HG03342 (cell line): ENCODE data around the gene NRXN3.
"Not testable (repeated sequence)": the region's sequence is repeated elsewhere in the genome, so short reads cannot be mapped to it uniquely, and the experiment has no call there.

Experiments
- ATAC-seq: cut with Tn5 transposase; IDR thresholded peaks from one replicate; pipeline ENCODE4 v1.9.1; 2021; ENCODE audit warnings: mild to moderate bottlenecking, moderate library complexity; ENCODE audit not compliant: unreplicated experiment

NRXN3 gene

DNA sequence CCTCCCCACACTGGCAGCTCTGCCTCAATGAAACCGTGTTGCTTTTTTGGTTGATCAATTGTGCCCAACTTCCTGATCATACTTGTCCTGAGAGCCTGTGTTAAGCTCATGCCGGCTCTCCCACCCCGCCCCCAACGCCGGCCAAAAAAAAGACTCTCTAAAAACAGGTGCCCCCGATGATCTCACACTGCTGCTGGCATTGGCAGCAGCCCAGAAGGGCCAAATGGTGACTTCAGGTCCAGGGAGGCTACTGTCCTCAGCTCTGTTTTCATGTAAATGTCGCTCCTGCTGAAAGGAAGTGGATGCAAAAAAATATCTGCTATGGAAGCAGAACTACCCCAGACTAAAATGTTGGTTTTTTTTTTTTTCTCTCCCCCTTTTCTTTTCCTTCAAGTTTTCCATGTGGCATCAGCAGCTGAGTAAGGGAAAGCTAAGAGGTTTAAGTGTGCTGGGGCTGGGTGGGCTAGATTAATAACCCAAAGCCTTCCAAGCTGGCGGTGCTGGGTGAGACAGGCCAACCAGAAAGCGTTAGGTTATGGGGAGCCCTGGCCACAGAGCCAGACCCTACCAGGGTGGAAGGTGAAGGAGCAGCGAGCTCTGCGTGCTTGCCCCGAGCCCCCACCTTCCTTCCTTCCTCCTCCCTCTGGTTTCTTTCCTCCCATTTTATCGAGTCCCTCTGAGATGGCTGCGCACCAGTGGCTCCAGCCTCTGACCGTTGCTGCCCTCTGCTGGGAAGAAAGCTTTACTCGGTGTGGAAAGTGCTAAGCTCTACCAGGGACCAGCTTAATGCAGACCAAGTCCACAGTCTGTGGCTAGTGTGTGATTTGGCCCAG is 396.1 kb downstream of the NRXN3 start:
- peak; percentile 97 for ATAC-seq

DNA sequence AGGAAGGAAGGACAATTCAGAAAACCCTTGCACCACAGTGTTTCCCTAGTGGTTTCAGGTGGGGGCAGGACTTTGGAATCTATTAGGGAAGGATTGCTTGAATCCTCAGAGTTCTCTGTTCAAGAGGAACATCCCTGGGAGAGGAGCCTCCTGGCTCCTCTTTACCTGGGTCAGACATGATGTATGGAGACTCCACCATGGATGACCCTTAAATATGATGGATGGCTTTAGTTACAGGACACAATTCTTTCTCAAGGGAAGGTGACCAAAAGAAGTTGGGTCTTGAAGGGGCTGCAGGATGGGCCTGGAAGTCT is 396.6 kb downstream of the NRXN3 start:
- peak; percentile 14 for ATAC-seq

DNA sequence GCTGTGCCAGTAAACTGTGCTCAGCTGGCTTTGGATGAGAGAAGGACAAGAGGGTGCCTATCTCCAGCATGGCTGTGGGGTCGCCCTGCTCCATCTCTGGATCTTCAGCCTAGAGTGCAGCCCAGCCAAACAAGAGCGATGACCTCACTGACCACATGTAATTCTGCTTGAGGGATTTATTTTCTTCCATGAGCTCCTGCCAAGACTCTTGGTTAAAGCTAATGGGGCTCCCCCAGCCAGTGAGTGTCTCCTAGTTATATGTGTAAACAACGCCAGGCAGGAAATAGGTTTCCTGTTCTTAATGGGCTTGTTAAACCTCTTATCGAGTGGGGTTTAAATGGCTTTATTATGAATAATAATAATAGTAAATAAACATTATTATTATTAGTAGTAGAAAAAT is 397.2 kb downstream of the NRXN3 start:
- no peak for ATAC-seq

DNA sequence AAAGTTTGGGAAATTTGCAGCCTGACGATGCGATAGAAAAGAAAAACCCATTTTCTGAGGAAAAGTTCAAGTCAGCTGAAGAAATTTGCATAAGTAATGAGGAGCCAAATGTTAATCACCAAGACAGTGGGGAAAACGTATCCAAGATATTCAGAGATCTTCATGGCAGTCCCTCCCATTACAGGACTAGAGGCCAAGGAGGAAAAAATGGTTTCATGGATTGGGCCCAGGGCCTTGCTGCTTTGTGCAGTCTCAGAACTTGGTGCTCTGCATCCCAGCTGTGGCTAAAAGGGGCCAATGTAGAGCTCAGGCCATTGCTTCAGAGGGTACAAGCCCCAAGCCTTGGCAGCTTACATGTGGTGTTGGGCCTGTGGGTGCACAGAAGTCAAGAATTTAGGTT is 403.6 kb downstream of the NRXN3 start:
- ATAC-seq = not testable (repeated sequence)

DNA sequence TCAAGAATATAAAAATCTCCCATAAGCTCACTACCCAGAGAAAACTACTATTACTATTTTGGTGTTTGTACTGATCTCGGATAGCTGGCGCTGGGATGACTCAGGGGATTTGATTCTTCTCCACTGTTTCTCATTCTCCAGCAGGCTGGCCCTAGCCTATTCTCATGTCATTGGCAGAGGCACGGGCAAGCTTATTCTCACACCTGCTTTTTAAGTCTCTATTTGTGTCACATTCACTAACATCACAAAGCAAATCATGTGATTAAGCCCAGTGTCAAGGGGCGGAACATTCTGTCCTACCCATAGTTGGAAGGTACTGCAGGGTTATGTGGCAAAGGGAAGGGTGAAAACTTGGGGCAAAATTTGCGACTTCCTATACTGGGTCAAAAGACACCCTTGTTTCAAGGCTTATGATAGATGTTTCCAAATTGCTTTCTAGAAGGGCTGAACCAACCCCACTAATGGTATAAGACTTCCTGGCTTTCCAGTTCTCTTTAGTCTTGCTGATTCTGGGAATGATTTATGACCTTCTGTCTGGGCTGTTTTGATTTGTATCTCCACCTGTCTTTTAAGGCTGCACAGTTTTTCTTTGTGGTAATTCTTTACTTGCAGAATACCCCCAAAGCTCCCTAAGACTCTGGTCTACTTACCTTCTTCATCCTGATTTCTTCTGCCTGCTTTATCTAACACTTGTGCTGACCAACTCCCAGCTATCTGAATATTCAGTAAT is 406.4 kb downstream of the NRXN3 start:
- no peak for ATAC-seq

DNA sequence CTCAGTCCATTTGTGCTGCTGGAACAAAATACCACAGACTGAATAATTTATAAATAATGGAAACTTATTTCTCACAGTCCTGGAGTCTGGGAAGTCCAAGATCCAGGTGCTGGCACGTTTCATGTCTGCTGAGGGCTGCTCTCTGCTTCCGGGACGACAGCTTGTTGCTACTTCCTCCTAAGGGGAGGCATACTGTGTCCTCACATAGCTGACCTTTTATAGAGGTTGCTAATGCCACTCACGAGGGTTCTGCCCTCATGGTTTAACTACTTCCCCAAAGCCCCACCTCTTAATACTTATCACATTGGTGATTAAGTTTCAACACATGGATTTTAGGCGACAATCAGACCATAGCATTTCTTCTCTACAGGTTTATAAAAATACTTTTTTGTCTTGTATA is 411.1 kb downstream of the NRXN3 start:
- ATAC-seq = no peak

DNA sequence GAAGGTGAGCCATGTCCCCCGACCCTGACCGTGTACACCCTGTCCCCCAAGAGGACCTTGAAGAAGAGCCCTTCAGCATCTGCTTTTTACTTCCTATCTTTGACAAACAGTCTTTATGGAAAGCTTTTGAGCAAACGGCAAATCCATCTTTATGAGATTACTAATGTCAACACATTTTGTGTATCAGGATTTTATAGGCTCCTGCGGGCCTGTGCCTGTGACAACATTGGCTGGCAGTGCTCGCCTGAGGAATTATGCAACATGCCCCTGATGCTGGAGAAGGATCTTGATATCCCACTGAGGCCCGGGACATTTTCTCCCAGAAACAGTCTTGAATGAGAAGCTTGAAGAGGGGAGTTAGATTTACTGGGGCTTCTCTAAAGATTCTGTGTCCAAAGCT is 416.5 kb downstream of the NRXN3 start:
- ATAC-seq = no peak

DNA sequence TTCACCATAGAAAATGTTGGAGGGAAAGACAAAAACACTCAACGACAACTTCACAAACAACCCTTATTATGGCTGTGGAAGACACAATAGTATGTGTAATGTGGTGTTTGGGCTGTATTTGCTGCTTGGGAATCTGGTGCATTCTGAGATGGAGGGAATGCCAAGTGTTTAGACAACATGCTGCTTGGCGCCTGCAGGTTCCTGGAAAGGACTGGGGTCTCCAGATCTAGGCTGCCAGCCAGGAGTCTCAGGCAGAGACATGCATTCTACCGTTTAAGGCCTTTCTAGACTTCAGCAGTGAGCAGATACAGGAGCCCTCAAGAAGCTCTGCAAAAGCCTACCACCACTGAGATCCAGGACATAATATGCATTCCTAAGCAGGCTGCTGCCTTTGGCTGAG is 418.7 kb downstream of the NRXN3 start:
- no peak for ATAC-seq

DNA sequence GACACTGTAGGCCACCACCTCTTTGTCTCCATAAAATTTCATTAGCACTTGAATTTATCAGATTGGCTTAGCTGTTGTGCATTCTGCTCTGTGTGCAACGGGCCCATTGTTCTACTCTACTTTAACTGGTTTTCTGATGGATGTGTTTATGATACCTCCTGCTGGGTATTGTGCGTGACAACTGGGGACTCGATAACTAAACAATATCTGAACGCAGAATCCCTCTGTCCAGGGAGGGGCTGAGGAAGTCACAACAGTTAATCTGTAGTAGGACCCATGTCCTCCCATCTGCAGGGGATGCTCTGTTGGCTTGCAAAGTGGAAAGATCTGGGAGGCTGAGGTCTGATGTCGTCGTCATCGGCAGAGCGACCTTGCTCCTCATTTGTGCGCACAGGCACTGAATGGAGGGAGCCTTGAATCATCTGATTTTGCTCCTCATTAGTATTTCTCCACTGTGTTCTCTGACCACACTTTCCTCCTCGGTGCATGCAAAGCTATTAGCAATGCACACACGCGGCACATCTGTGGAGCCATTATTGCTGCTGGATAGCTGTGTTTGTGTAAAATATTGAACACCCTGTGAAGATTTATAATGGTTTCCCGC is 422.5 kb downstream of the NRXN3 start:
- no peak for ATAC-seq

DNA sequence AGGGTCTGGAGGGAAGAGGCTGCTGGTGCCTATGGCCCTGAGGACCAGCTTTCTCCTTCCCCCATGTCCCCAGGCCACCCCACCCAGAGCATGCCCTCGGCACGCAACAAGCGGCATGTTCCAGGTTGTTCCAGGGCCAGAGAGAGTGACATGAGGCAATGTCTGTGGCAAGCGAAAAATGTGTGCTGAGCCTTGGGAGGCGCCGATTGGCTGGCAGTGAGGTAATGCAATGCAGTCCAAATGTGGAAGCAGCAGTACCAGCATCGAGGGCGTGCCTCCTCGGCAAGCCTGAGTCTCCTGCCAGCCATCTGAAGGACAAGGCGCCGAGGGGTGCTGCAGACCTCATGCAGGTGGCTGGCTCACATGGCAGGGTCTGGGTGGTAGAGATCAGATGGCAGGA is 423.8 kb downstream of the NRXN3 start:
- no peak for ATAC-seq

DNA sequence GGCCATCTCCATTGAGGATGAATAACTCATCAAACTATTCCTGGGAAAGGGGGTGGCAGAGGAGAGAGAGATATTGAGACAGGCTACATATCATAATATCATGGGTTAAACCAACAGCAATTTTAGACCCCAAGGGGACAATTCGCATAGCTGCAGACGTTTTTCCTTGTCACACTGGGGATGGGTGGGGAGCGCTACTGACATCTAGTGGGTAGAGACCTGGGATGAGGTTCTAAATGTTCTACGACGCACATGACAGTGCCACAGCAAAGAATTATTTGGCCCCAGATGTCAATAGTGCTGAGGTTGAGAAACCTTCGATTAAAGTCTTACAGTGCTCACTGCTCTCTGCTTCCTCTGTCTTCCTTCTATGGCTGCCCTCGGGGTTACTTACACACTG is 425.6 kb downstream of the NRXN3 start:
- ATAC-seq = no peak

DNA sequence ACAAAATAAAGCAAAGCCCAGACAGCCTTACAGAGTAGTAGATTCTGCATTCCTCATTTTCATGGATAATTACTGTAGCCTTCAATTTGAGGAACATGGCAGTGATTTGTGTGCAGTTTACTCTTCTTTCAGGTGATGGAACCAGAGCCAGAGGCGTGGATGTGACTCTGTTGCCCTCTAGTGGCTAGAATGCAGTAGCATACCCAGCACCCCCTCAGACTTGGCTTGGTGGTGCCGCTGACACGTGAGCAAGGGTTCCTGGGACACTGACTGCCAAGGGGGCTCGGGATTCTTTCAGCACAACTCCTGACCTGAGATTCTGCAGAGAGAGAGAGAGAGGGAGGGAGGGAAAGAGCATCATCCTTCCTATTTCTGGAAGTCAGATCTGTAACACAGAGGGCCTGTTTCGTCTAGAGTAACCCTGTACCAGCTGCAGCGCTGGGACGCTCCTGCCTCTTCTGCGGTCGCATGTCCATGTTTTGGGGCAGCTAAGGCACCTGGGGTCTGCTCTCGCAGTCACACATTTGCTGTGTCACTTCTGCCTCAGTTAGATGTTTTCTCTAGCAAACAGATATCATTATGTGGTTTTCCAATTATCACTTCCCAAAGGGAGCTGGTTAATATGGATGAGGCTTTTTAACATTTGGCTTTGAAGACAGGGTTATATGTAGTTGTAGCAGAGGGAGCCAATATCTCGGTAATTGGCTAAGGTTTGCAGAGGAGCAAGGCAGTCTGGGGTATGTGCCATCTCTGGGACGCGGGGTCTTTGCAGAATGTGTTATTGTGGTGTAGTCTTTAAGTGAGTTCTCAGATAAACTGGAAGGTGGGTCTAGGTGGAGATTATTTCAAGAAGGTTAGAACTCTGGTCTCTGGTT is 428.1 kb downstream of the NRXN3 start:
- peak; percentile 97 for ATAC-seq

DNA sequence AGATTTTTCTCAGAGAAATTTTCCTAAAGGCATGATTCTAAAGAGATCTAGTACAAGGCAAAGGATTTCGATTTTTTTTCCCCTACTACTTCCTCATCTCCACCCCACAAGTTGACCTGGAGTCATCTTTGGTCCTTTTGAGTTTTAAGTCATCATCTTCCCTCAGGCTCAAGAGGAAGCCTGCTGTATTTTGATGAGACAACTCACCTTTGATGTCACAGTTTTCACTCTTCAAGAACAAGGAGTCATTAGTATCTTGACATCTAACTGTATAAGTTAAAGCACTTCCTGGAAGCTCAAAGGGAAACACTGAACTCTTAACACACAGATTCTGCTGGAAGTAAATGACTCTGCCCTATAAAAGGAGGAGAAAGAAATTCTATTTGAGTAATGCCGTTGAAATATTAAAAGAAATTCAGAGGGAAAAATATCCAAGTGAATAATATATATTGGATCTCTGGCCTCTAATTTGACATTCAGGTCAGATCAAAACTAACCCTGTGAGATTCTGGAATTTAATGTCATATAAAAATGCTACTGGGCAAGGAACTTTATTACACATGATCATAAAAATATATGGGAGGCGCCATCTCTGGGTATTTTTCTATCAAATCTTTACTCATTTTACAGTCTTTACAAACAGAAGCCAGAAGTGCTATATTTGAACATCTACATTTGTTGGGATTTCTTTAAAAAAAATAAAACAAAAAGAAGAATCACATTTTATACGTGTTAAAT is 435.0 kb downstream of the NRXN3 start:
- ATAC-seq = no peak

DNA sequence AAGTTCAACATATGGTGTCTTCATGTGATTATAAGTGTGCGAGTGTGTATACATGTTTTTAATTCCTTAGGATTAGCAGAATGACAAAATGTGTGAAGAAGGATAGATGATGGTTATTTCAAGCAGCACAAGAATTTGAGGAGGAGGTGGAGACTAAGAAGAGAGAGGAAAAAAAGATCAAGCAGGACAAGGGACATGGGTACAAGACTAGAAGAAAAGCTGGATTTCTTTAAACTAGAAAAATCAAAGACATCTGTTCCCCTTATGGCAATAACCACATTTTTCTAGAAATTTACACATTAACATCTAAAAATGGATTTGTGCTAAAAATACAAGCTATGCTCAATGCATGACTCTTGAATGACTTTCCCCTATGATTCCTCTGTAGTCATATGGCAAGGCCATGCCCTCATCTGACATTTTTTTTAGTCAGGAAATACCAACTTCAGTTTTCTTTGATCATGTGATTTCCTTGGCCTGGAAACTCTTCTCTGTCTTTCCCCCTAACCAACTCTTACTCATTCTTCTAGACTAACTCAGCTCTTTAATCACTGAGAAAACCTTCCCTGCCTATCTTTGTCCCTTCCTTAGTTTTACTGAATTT is 435.8 kb downstream of the NRXN3 start:
- no peak for ATAC-seq

DNA sequence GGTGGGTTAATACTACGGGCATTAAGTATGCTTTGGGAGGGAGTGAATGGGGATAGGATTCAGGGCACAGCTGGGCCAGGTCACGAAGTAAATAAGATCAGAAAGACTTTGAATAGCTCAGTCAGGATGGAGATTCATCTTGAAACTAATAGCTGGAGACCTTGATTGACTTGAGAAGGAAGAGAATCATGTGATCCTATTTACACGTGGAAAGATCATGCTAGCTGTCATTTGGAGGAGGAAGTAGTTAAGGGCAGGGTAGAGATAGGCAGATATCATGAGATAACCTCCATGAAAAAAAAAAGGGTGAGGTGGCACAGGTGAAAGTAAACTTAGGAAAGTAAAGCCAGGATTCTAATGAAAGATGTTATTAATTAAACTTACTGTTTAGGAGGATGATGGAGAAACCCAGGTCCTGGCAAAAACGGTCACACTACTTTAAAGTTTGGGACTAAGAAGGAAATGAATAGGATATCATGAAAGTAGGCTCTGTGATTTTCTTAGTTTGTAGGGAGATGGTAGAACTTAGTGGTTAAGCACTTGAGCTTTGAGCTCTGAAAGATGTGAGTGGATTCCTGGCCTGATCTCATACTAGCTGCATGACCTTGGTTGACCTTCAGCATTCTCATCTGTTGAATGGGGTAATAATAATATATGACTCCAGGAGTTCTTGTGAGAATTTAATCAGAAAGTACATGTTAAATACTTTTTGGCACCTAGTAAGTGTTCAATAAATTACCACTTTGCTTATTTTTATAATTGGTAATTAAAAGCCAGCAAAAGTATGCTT is 439.0 kb downstream of the NRXN3 start:
- no peak for ATAC-seq

DNA sequence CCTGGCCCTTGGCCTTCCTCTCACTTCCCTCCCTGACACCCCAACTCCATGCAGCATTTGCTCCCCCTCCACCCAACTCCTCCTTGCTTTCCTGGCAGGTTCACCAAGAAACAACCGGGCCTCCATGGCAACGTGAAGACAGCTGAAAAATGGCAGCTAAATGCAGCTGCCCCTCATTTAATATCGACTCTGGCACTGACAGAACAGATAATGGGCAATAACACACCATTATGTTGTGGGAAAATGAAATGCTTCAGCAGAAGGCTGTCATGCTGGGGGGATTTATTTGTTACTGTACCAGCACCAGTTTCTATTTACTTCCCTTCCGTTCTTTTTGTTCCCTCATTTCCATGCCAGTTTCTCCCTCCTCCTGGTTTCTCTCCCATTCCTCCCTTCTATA is 440.8 kb downstream of the NRXN3 start:
- no peak for ATAC-seq

DNA sequence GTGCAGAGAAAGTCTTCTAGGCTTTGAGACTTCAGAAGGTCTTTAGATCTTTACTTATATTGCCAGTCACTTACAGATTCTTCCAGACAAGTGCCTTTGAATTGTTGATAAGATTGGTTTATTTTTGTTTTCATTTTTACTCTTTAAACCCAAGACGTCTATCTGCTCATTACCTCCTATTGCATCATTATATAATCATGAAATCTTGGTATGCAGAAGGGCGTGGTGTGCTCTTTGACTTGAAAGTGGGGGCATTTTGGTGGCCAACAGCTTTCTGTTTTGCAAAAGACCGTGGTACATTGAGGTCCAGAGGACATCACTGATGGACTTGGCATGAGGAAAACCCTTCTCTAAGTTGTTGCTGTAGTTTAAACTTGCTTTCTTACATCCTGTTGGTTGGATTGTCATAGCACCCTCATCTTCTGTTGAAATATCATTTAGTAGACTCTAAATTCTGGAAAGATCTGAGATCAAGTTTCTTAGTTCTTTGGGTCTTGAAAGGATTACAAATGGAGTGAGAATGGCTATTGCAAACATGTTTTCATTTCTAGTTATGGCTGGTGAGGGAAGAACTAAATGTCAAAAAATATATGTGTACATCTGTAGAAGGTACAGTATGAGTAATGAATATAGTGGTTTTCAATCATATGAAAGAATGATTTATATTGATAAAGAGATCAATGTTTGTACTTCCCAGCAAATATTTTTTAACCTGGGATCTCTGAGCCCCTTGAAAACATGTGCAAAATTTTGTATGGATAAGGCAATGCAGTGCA is 441.8 kb downstream of the NRXN3 start:
- no peak for ATAC-seq

DNA sequence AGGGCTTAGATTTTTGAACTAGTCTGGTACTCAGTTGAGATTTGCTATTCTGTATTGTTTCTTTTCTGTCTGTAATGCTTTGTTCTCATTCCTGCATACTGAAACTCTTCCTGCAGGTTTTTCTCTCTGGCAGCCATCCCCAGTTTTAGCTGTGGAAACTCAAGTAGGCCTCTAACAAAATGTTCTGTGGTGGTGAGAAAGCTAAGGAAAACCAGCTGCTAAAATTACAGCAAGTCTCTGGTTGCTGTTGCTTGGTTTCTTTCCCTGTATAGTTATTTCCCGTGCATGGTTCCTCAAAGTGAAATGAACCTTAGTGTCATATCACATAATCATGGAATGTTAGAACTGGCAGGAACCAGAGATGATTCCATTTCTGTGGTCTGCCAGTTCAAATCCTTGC is 442.5 kb downstream of the NRXN3 start:
- ATAC-seq = no peak

DNA sequence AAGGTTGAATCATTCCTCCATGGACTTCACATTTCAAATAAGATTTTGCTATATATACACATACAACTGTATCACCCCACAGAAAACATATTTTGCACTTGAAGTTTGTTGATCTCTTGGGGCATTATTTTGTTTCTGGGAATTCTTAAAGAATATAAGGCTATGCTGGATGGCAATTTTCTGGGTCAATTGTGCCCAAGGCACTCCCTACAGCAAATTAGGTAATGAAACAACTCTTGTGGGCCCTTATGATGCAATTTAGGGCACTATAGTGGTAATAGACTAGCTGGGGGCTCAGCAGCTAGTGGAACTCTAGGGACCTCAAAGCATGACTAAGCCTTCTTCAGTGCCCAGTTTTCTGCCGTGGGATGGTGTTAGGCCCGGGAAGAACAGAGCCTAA is 444.4 kb downstream of the NRXN3 start:
- no peak for ATAC-seq
